Upper lobe of left lung (tissue), 4 donors: Measurements from ENCODE around the gene LRRC17.
"Not testable (repeated sequence)": the region's sequence is repeated elsewhere in the genome, so short reads cannot be mapped to it uniquely, and the experiment has no call there.

ENCODE experiments used
- CTCF ChIP-seq, 6 experiments: fragments of 450-650 bp in 4 of 6; fragments of 200-600 bp in 2 of 6; sonication (generic) in 2 of 6; IDR thresholded peaks; one replicate each; pipeline ENCODE4 v1.5.1; 2016 to 2019; ENCODE audit warnings: antibody characterized with exemption in 6 of 6
- EP300 ChIP-seq, 4 donors: sonication (generic); formaldehyde crosslinking; IDR thresholded peaks; one replicate each; pipeline ENCODE4 v1.5.1; 2017; ENCODE audit warnings: antibody characterized with exemption in 4 of 4, control low read depth in 2 of 4

- TF ChIP-seq CTCF, EP300 (IDR thresholded peaks at IDR 0.05): not testable (repeated sequence)
Measured at GRCh38 chr7:102902052-102902451, 10.7 kb upstream of the LRRC17 start.
